HG03378 (cell line): ENCODE results near the gene CPSF4L.

Experiments
- ATAC-seq: cut with Tn5 transposase; IDR thresholded peaks from one replicate; pipeline ENCODE4 v1.9.1; 2021; ENCODE audit warnings: mild to moderate bottlenecking, moderate library complexity; ENCODE audit not compliant: unreplicated experiment

The CPSF4L gene

GRCh38 chr17:73205459-73205961, 56.2 kb downstream of the CPSF4L start:
- no peak for ATAC-seq

GRCh38 chr17:73203788-73204479, 57.7 kb downstream of the CPSF4L start:
- no peak for ATAC-seq

- ATAC-seq = no peak
Measured at GRCh38 chr17:73203135-73203787, 58.4 kb downstream of the CPSF4L start.

- ATAC-seq = no peak
Measured at GRCh38 chr17:73201215-73202069, 60.2 kb downstream of the CPSF4L start.

- ATAC-seq = no peak
Measured at GRCh38 chr17:73200476-73200875, 61.2 kb downstream of the CPSF4L start.

GRCh38 chr17:73199751-73200317, 61.8 kb downstream of the CPSF4L start:
- ATAC-seq = no peak

- no peak for ATAC-seq
Measured at GRCh38 chr17:73198930-73199260, 62.8 kb downstream of the CPSF4L start.
